Panc1 (cell line): ENCODE data around the gene ZDHHC11. TPM values are rescaled to one million over a fixed set of nuclear protein-coding genes. Genes with fewer than 3 reads are reported as not detected.

ENCODE experiments used
- ATAC-seq: fragments of 200-7000 bp; cut with Tn5 transposase; 2 replicates; pipeline ENCODE4 v1.9.1; 2020; ENCODE audit warnings: mild to moderate bottlenecking, moderate library complexity
- BruUV-seq: library from RNA; stranded (reverse); fragments of 400-500 nt; replicated peaks from 2 replicates; lab custom pipeline; 2021; lab: Mats Ljungman, UMichigan
- CTCF ChIA-PET: fragments of 300-600 bp; sonication (Branson Sonifier 250); formaldehyde crosslinking; loops from one replicate; lab custom pipeline; 2022; ENCODE audit warnings: antibody characterized with exemption; lab: Charles Lee
- POLR2A ChIA-PET: fragments of 300-600 bp; sonication (Branson Sonifier 250); formaldehyde crosslinking; loops from one replicate; lab custom pipeline; 2022; ENCODE audit warnings: antibody characterized with exemption; lab: Charles Lee
- DNase-seq: peaks from one replicate; pipeline ENCODE4 v3.0.0-alpha.2; 2010; ENCODE audit warnings: low read depth, low spot score
- H3K27ac ChIP-seq: 2 replicates; pipeline ENCODE4 v1.5.1; 2011; ENCODE audit warnings: mild to moderate bottlenecking, low read length, inconsistent platforms
- H3K27me3 ChIP-seq: fragments of 200-500 bp; sonication (Bioruptor generic); 2 replicates; pipeline ENCODE4 v1.6.0; 2014; ENCODE audit warnings: low read length, inconsistent platforms; ENCODE audit not compliant: control insufficient read depth, insufficient read depth
- H3K36me3 ChIP-seq: fragments of 200-500 bp; sonication (Bioruptor generic); 2 replicates; pipeline ENCODE4 v1.5.1; 2014; ENCODE audit warnings: inconsistent platforms, mild to moderate bottlenecking, low read length, moderate library complexity; ENCODE audit not compliant: control insufficient read depth, insufficient read depth
- H3K4me1 ChIP-seq: 2 replicates; pipeline ENCODE4 v1.5.1; 2011; ENCODE audit warnings: inconsistent platforms, mild to moderate bottlenecking, low read length, moderate library complexity; ENCODE audit not compliant: control insufficient read depth, insufficient read depth
- H3K4me3 ChIP-seq, 2 experiments: 2 replicates each; pipeline ENCODE4 v1.5.1; 2011 to 2012; ENCODE audit warnings: low read depth in 2 of 2, low read length in 2 of 2, mild to moderate bottlenecking in 2 of 2, inconsistent platforms in 1 of 2, moderate library complexity in 1 of 2
- H3K9me3 ChIP-seq: fragments of 200-500 bp; sonication (Bioruptor generic); 2 replicates; pipeline ENCODE4 v1.5.1; 2014; ENCODE audit warnings: low read depth, mild to moderate bottlenecking, inconsistent platforms, low read length, moderate library complexity; ENCODE audit not compliant: control insufficient read depth, insufficient read depth
- POLR2AphosphoS5 ChIP-seq: IDR thresholded peaks from 2 replicates; pipeline ENCODE4 v1.6.1; 2012; ENCODE audit warnings: mild to moderate bottlenecking, low read depth, low read length, moderate library complexity
- SIN3A ChIP-seq: IDR thresholded peaks from 2 replicates; pipeline ENCODE4 v1.6.1; 2012; ENCODE audit warnings: low read depth, mild to moderate bottlenecking, low read length, moderate library complexity, borderline replicate concordance; ENCODE audit not compliant: insufficient read depth
- TCF7L2 ChIP-seq: IDR thresholded peaks from 2 replicates; pipeline ENCODE4 v1.6.1; 2011; ENCODE audit warnings: mild to moderate bottlenecking, low read depth, low read length, inconsistent platforms
- in situ Hi-C: cut with HindIII; loops from 2 replicates; pipeline ENCODE4 v1.10.0; 2016; ENCODE audit warnings: low sequenced_read_pairs, low pct_unique_long_range_greater_than_20kb
- intact Hi-C: fragments of 100-400 bp; cut with micrococcal nuclease; formaldehyde crosslinking; loops from one replicate; pipeline ENCODE4 v1.10.0; 2022; ENCODE audit not compliant: unreplicated experiment
- total RNA-seq: library from RNA; stranded (reverse); gene quantifications from one replicate; pipeline ENCODE4 v1.2.1, GENCODE V29; 2021; ENCODE audit not compliant: unreplicated experiment
- TF ChIP-seq, protein P1 (sequence below), 2 experiments: IDR thresholded peaks; 2 replicates each; pipeline ENCODE4 v1.6.1; 2011 to 2012; ENCODE audit warnings: low read depth in 2 of 2, control low read depth in 1 of 2, low read length in 1 of 2, mild to moderate bottlenecking in 1 of 2, moderate library complexity in 1 of 2; ENCODE audit not compliant: insufficient read depth in 1 of 2
- TF ChIP-seq, protein P2 (sequence below): fragments of 450-650 bp; IDR thresholded peaks from 2 replicates; pipeline ENCODE4 v1.5.1; 2017; ENCODE audit warnings: mild to moderate bottlenecking

Gene ZDHHC11
- total RNA-seq, 1 experiment from 2014 or later: 3.0 TPM

DNA sequence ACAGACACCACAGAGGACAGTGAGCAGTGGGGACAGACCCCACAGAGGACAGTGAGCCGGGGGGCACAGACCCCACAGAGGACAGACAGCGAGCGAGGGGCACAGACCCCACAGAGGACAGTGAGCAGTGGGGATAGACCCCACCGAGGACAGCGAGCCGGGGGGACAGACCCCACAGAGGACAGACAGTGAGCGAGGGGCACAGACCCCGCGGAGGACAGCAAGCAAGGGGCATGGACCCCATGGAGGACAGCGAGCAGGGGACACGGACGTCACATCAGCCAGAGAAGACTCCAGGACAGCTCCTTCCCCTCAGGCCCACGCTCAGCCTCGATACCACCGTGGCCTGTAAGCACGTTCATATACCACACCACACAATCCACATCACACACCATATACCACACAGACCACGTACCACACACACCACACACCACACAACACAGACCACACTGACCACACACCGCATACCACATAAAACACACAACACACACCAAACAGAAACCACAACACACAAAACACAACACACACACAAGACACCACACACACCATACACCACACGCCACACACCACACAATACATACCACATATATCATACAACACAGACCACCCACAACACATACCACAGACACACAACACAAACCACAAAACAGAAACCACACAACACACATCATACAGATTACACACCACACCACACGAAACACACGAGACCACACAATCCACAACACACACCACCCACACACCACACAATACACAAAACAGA is 5.2 kb upstream of the ZDHHC11 start:
- BruUV-seq: no TSS peak

DNA sequence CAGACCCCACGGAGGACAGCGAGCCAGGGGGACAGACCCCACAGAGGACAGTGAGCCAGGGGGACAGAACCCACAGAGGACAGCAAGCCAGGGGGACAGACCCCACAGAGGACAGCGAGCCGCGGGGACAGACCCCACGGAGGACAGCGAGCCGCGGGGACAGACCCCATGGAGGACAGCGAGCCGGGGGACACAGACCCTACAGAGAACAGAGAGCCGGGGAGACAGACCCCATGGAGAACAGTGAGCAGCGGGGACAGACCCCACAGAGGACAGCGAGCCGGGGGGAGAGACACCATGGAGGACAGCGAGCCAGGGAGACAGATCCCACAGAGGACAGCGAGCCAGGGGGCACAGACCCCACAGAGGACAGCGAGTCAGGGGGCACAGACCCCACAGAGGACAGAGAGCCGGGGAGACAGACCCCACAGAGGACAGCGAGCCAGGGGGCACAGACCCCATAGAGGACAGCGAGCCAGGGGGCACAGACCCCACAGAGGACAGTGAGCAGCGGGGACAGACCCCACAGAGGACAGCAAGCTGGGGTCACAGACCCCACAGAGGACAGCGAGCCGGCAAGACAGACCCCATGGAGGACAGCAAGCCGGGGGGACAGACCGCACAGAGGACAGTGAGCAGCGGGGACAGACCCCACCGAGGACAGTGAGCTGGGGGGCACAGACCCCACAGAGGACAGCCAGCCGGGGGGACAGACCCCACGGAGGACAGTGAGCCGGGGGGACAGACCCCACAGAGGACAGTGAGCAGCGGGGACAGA is 4.4 kb upstream of the ZDHHC11 start:
- H3K4me1 ChIP-seq: no peaks in the 10 kb centered on the region
- ChIA-PET POLR2A (no interaction called here), CTCF (no interaction called here)
- H3K9me3 ChIP-seq: no peaks in the 10 kb centered on the region
- H3K27ac ChIP-seq: no peak overlapping the region
- DNase-seq: no peak
- no TSS peak for BruUV-seq
- ATAC-seq: no peak
- no peak for TF ChIP-seq SIN3A
- TF ChIP-seq, protein P1, sequence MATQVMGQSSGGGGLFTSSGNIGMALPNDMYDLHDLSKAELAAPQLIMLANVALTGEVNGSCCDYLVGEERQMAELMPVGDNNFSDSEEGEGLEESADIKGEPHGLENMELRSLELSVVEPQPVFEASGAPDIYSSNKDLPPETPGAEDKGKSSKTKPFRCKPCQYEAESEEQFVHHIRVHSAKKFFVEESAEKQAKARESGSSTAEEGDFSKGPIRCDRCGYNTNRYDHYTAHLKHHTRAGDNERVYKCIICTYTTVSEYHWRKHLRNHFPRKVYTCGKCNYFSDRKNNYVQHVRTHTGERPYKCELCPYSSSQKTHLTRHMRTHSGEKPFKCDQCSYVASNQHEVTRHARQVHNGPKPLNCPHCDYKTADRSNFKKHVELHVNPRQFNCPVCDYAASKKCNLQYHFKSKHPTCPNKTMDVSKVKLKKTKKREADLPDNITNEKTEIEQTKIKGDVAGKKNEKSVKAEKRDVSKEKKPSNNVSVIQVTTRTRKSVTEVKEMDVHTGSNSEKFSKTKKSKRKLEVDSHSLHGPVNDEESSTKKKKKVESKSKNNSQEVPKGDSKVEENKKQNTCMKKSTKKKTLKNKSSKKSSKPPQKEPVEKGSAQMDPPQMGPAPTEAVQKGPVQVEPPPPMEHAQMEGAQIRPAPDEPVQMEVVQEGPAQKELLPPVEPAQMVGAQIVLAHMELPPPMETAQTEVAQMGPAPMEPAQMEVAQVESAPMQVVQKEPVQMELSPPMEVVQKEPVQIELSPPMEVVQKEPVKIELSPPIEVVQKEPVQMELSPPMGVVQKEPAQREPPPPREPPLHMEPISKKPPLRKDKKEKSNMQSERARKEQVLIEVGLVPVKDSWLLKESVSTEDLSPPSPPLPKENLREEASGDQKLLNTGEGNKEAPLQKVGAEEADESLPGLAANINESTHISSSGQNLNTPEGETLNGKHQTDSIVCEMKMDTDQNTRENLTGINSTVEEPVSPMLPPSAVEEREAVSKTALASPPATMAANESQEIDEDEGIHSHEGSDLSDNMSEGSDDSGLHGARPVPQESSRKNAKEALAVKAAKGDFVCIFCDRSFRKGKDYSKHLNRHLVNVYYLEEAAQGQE (IDR thresholded peaks at IDR 0.05; ENCODE audit: insufficient read depth in 1 of 2, low read depth in 2 of 2, low read length in 1 of 2): no peak
- TF ChIP-seq TCF7L2: no peak
- TF ChIP-seq POLR2AphosphoS5: no peak
- TF ChIP-seq, protein P2, sequence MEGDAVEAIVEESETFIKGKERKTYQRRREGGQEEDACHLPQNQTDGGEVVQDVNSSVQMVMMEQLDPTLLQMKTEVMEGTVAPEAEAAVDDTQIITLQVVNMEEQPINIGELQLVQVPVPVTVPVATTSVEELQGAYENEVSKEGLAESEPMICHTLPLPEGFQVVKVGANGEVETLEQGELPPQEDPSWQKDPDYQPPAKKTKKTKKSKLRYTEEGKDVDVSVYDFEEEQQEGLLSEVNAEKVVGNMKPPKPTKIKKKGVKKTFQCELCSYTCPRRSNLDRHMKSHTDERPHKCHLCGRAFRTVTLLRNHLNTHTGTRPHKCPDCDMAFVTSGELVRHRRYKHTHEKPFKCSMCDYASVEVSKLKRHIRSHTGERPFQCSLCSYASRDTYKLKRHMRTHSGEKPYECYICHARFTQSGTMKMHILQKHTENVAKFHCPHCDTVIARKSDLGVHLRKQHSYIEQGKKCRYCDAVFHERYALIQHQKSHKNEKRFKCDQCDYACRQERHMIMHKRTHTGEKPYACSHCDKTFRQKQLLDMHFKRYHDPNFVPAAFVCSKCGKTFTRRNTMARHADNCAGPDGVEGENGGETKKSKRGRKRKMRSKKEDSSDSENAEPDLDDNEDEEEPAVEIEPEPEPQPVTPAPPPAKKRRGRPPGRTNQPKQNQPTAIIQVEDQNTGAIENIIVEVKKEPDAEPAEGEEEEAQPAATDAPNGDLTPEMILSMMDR: no peak
- in situ Hi-C loops: no loop called here
- no peak overlapping the region for H3K4me3 ChIP-seq
- peaks cover 3% of the 10 kb centered on the region; the same call in 1 of the 2 replicates for H3K27me3 ChIP-seq
- intact Hi-C loops: no loop called here
- H3K36me3 ChIP-seq: no peaks in the 10 kb centered on the region

More for the DNA sequence above, 5.2 kb upstream of the ZDHHC11 start:
- no peaks in the 10 kb centered on the region for H3K4me1 ChIP-seq
- in situ Hi-C loops: no loop called here
- H3K4me3 ChIP-seq: no peak overlapping the region
- DNase-seq (peak; percentile 18), ATAC-seq (peak; percentile 37)
- POLR2A ChIA-PET: no interaction called here
- H3K27me3 ChIP-seq: peaks cover 3% of the 10 kb centered on the region; the same call in 1 of the 2 replicates
- H3K36me3 ChIP-seq: no peaks in the 10 kb centered on the region
- intact Hi-C loops: no loop called here
- no peak overlapping the region for H3K27ac ChIP-seq
- CTCF ChIA-PET: no interaction called here
- TF ChIP-seq, protein P2: no peak
- TF ChIP-seq TCF7L2: no peak
- TF ChIP-seq SIN3A: no peak
- TF ChIP-seq POLR2AphosphoS5: no peak
- TF ChIP-seq, protein P1 (IDR thresholded peaks at IDR 0.05; ENCODE audit: insufficient read depth in 1 of 2, low read depth in 2 of 2, low read length in 1 of 2): no peak
- no peaks in the 10 kb centered on the region for H3K9me3 ChIP-seq
